ENCODE measurements around the gene SIN3B.

- TF ChIP-seq SP1 (IDR thresholded peaks at IDR 0.05) (no peak), NFRKB (IDR thresholded peaks at IDR 0.05) (no peak), L3MBTL2 (conservative IDR thresholded peaks at IDR 0.05) (no peak), TARDBP (IDR thresholded peaks at IDR 0.05) (no peak), ZNF384 (IDR thresholded peaks at IDR 0.05) (no peak), FOXK2 (IDR thresholded peaks at IDR 0.05) (no peak), HDGF (IDR thresholded peaks at IDR 0.05; ENCODE audit: borderline replicate concordance) (no peak)
- TF ChIP-seq, protein P1, sequence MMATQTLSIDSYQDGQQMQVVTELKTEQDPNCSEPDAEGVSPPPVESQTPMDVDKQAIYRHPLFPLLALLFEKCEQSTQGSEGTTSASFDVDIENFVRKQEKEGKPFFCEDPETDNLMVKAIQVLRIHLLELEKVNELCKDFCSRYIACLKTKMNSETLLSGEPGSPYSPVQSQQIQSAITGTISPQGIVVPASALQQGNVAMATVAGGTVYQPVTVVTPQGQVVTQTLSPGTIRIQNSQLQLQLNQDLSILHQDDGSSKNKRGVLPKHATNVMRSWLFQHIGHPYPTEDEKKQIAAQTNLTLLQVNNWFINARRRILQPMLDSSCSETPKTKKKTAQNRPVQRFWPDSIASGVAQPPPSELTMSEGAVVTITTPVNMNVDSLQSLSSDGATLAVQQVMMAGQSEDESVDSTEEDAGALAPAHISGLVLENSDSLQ (IDR thresholded peaks at IDR 0.05): no peak
Measured at GRCh38 chr19:16779539-16780163, 49.5 kb upstream of the SIN3B start.
